Measurements from ENCODE around the gene ROPN1.

DNA sequence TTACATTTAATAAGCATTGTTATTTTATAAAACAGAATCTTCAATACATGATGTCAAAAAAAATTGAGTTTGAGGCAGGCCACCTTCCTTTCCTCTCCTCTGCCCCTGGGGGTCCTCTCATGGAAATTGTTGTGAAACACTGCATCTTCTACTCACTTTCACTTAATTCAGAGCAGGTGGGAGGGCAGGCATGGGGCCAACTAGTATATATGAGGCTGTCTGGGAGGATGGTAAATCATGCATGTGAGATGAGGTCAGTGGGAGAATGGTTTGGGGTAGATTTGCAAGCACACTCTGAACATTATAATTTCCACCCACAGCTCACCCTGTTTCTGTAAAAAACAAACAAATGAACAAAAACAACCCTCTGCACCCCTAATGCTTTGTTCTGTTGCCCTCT is 20.5 kb downstream of the ROPN1 start:
- TF ChIP-seq, protein P1, sequence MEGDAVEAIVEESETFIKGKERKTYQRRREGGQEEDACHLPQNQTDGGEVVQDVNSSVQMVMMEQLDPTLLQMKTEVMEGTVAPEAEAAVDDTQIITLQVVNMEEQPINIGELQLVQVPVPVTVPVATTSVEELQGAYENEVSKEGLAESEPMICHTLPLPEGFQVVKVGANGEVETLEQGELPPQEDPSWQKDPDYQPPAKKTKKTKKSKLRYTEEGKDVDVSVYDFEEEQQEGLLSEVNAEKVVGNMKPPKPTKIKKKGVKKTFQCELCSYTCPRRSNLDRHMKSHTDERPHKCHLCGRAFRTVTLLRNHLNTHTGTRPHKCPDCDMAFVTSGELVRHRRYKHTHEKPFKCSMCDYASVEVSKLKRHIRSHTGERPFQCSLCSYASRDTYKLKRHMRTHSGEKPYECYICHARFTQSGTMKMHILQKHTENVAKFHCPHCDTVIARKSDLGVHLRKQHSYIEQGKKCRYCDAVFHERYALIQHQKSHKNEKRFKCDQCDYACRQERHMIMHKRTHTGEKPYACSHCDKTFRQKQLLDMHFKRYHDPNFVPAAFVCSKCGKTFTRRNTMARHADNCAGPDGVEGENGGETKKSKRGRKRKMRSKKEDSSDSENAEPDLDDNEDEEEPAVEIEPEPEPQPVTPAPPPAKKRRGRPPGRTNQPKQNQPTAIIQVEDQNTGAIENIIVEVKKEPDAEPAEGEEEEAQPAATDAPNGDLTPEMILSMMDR (IDR thresholded peaks at IDR 0.05), result no peak
- no peak for TF ChIP-seq POLR2A (IDR thresholded peaks at IDR 0.05)
- TF ChIP-seq POLR2AphosphoS5 (IDR thresholded peaks at IDR 0.05; ENCODE audit: insufficient read depth in 1 of 2, low read depth in 1 of 2), result no peak

All from vagina (tissue), 2 donors.